Measurements from ENCODE around the gene SDC3. TPM values are rescaled to one million over a fixed set of nuclear protein-coding genes. Genes with fewer than 3 reads are reported as not detected.

Gene SDC3
- total RNA-seq, 4 donors from 2014 or later, result 7.7 to 16.7 (median 15.1) TPM

DNA sequence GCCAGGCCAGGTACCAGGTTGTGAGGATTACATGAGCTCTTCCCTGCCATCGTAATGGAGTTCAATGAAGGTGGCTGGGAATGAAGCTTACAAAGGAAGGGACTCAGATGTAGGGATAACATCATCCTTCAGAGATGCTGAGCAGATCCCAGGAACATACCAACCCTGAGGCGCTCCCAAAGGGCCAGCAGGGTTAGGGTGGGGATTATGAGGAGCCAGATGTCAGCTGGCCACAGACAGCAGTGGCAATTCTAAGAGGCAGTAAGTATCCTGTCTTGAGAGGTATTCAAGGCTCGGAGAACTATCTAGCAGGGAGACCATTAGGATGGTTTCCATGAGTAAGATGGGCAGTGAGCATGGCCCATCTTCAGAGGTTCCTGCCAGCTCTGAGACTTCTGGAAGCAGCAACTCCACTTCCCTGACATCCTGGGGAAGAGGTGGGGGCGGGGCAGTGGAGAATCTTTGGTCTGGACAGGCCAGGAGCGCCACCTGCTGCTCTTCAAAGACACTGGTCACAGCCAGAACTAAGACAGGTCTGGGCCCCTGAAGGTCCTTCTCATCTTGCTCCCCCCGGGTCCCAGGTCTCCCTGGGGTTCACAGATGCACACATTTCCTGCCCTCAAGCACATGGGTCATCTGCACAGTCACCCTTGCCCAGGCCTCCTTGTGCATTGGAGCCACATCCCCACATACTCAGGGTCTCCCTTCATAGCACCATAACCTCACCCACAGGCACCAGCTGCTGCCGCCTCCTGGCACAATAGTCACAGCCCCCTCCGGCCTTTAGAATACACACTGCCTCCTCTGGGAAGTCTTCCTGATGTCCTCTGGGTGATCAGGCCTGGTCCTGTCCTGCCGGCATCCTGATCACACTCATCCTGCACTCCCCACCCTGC, 2.7 kb upstream of the SDC3 start:
- H3K27ac ChIP-seq, result no peak overlapping the region
- 47% methylated on average over 7 of the region's 9 CpGs for WGBS
- TF ChIP-seq, protein P1, sequence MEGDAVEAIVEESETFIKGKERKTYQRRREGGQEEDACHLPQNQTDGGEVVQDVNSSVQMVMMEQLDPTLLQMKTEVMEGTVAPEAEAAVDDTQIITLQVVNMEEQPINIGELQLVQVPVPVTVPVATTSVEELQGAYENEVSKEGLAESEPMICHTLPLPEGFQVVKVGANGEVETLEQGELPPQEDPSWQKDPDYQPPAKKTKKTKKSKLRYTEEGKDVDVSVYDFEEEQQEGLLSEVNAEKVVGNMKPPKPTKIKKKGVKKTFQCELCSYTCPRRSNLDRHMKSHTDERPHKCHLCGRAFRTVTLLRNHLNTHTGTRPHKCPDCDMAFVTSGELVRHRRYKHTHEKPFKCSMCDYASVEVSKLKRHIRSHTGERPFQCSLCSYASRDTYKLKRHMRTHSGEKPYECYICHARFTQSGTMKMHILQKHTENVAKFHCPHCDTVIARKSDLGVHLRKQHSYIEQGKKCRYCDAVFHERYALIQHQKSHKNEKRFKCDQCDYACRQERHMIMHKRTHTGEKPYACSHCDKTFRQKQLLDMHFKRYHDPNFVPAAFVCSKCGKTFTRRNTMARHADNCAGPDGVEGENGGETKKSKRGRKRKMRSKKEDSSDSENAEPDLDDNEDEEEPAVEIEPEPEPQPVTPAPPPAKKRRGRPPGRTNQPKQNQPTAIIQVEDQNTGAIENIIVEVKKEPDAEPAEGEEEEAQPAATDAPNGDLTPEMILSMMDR (IDR thresholded peaks at IDR 0.05), result peak; percentile 71 to 83
- TF ChIP-seq EP300 (IDR thresholded peaks at IDR 0.05), result no peak
- no peaks in the 10 kb centered on the region for H3K27me3 ChIP-seq
- H3K4me3 ChIP-seq, result no peak overlapping the region
- H3K4me1 ChIP-seq, result peaks cover 30% of the 10 kb centered on the region
- peak; percentile 88 to 94 for DNase-seq (ENCODE audit: low spot score in 2 of 2)
- no peaks in the 10 kb centered on the region for H3K9me3 ChIP-seq
- H3K36me3 ChIP-seq, result no peaks in the 10 kb centered on the region

GRCh38 chr1:30909365-30910068, 959 bp upstream of the SDC3 start:
- Histone ChIP-seq H3K27ac (no peak overlapping the region), H3K27me3 (no peaks in the 10 kb centered on the region), H3K4me3 (peak overlapping the region; percentile 57), H3K36me3 (no peaks in the 10 kb centered on the region), H3K9me3 (no peaks in the 10 kb centered on the region), H3K4me1 (peaks cover 34% of the 10 kb centered on the region)
- DNase-seq (ENCODE audit: low spot score in 2 of 2), result peak in 1 of 2 donors; percentile 60
- 77% methylated on average over 11 of the region's 14 CpGs for WGBS
- TF ChIP-seq EP300 (IDR thresholded peaks at IDR 0.05) (no peak), POLR2AphosphoS5 (IDR thresholded peaks at IDR 0.05) (no peak), POLR2A (IDR thresholded peaks at IDR 0.05) (no peak)
- TF ChIP-seq, protein P1 (IDR thresholded peaks at IDR 0.05), result no peak

DNA sequence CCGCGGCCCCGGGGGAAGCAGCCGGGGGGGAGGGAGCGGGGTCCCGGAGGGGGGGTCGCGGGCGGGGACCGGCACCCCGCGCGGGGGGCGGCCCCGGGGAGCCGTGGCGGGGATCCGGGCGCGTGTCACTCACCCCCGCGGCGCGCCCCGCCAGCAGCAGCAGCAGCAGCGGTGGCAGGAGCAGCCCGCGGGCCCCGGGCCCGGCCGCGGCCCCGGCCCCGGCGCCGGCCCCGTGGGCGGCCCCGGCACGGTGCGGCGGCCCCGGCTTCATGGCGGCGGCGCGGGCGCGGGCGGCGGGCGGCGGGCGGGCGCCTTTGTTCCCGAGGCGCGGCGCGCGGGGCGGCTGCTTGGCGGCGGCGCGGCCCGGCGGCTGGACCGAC, 252 bp downstream of the SDC3 start:
- Histone ChIP-seq H3K27me3 (no peaks in the 10 kb centered on the region), H3K27ac (no peak overlapping the region), H3K4me1 (peaks cover 34% of the 10 kb centered on the region), H3K4me3 (peak overlapping the region; percentile 60), H3K9me3 (no peaks in the 10 kb centered on the region), H3K36me3 (no peaks in the 10 kb centered on the region)
- TF ChIP-seq, protein P1 (IDR thresholded peaks at IDR 0.05), result no peak
- TF ChIP-seq EP300 (IDR thresholded peaks at IDR 0.05) (no peak), POLR2A (IDR thresholded peaks at IDR 0.05) (no peak), POLR2AphosphoS5 (IDR thresholded peaks at IDR 0.05) (no peak)
- peak in 1 of 2 donors; percentile 33 for DNase-seq (ENCODE audit: low spot score in 2 of 2)
- WGBS, result 0% methylated on average over 4 of the region's 69 CpGs

DNA sequence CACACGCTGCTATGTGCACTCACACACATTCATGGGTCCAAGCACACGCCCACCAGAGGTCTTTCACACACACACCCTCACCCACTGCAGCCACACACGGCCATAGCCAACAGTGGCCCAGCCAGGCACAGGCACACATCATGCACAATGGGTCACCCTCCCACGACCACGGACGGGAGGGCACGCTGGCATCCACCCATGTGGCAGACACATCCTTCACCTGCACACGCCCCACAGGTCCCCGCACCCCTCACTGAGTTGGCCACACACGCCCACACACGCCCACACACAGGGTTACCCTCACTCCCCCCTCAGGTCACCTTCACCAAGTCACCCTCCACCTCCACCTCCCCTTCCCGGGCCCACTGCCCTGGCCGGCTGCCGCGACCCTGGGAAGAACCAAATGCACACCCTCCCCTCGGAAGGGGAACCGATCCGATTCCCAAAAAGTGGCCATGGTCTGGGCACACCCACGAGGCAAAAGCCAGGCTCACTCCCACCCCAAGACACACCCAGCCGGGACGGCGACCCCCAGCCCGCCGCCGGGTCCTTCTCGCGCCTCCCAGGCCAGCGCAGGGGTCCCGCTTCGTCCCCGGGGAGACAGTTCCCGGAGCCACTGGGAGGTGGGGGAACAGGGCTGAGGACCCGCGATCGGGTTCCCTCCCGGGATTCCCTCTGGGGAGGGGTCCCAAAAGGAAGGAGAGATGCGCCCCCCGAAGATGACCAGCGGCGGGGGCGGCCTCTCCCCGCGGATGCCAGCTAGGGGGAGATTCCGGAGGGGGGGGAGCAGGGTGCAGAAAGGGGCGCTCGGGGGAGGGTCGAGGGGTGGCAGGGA, 860 bp downstream of the SDC3 start:
- Histone ChIP-seq H3K4me3 (peak overlapping the region; percentile 60), H3K36me3 (no peaks in the 10 kb centered on the region), H3K9me3 (no peaks in the 10 kb centered on the region), H3K27ac (no peak overlapping the region), H3K4me1 (peaks cover 34% of the 10 kb centered on the region), H3K27me3 (no peaks in the 10 kb centered on the region)
- TF ChIP-seq, protein P1 (IDR thresholded peaks at IDR 0.05), result no peak
- TF ChIP-seq EP300 (IDR thresholded peaks at IDR 0.05) (no peak), POLR2AphosphoS5 (IDR thresholded peaks at IDR 0.05) (no peak), POLR2A (IDR thresholded peaks at IDR 0.05) (no peak)
- peak in 1 of 2 donors; percentile 64 for DNase-seq (ENCODE audit: low spot score in 2 of 2)
- WGBS, result 73% methylated on average over 3 of the region's 47 CpGs
